Measurements from ENCODE around the gene SAMD4A. TPM values are rescaled to one million over a fixed set of nuclear protein-coding genes. Genes with fewer than 3 reads are reported as not detected.

The SAMD4A gene
- total RNA-seq, 4 donors from 2014 or later = 15.3 to 40.2 (median 22.3) TPM

GRCh38 chr14:54643696-54644176, 76.8 kb downstream of the SAMD4A start:
- H3K9me3 ChIP-seq = no peaks in the 10 kb centered on the region
- no peak overlapping the region for H3K4me3 ChIP-seq
- WGBS, 2 donors (ENCODE audit: low coverage in 1 of 2) = 63 to 77% methylated on average over 4 to 5 of the region's 5 CpGs
- TF ChIP-seq CTCF (IDR thresholded peaks at IDR 0.05) = no peak
- no peak for TF ChIP-seq POLR2AphosphoS5 (IDR thresholded peaks at IDR 0.05)
- TF ChIP-seq EP300 (IDR thresholded peaks at IDR 0.05; ENCODE audit: low read depth) = no peak
- no peak for TF ChIP-seq POLR2A (IDR thresholded peaks at IDR 0.05)
- no peak for DNase-seq
- no peaks in the 10 kb centered on the region for H3K27me3 ChIP-seq
- in situ Hi-C loops (cut with MboI; ENCODE audit: low pct_ligation_motif_present in 1 of 4, low pct_unique_long_range_greater_than_20kb in 1 of 4, low sequenced_read_pairs in 3 of 4) = loop anchor here in 1 of 4 donors (10.0 kb wide), 1 partner anchor 131 kb away; no protein-coding TSS in a partner anchor
- H3K4me1 ChIP-seq = peaks cover 0 to 25% (median 0%) of the 10 kb centered on the region in 4 donors
- peak overlapping the region in 3 of 4 donors; percentile 33 to 40 (median 40) for H3K27ac ChIP-seq
- H3K36me3 ChIP-seq = no peaks in the 10 kb centered on the region
- intact Hi-C loops (cut with DNase I; ENCODE audit: low total_unique reads) = no loop called here

- in situ Hi-C loops (cut with MboI; ENCODE audit: low pct_ligation_motif_present in 1 of 4, low pct_unique_long_range_greater_than_20kb in 1 of 4, low sequenced_read_pairs in 3 of 4) = loop anchor here in 1 of 4 donors (10.0 kb wide), 1 partner anchor 129 kb away; no protein-coding TSS in a partner anchor
- H3K4me1 ChIP-seq = peaks cover 0 to 33% (median 3%) of the 10 kb centered on the region in 4 donors
- H3K9me3 ChIP-seq = no peaks in the 10 kb centered on the region
- intact Hi-C loops (cut with DNase I; ENCODE audit: low total_unique reads) = no loop called here
- no peak overlapping the region for H3K4me3 ChIP-seq
- no peaks in the 10 kb centered on the region for H3K36me3 ChIP-seq
- peak overlapping the region in 2 of 4 donors; percentile 14 to 51 for H3K27ac ChIP-seq
- 77 to 81% methylated on average over 3 of the region's 3 CpGs for WGBS, 2 donors (ENCODE audit: low coverage in 1 of 2)
- TF ChIP-seq POLR2A (IDR thresholded peaks at IDR 0.05) = no peak
- no peak for TF ChIP-seq CTCF (IDR thresholded peaks at IDR 0.05)
- TF ChIP-seq POLR2AphosphoS5 (IDR thresholded peaks at IDR 0.05) = no peak
- TF ChIP-seq EP300 (IDR thresholded peaks at IDR 0.05; ENCODE audit: low read depth) = no peak
- no peak for DNase-seq
- no peaks in the 10 kb centered on the region for H3K27me3 ChIP-seq
Observed at GRCh38 chr14:54645639-54646038, 78.7 kb downstream of the SAMD4A start.

- peak overlapping the region in 3 of 4 donors; percentile 1 to 51 (median 27) for H3K27ac ChIP-seq
Observed at GRCh38 chr14:54646626-54647025, 79.7 kb downstream of the SAMD4A start.

GRCh38 chr14:54647378-54647777, 80.5 kb downstream of the SAMD4A start:
- in situ Hi-C loops (cut with MboI; ENCODE audit: low pct_ligation_motif_present in 1 of 4, low pct_unique_long_range_greater_than_20kb in 1 of 4, low sequenced_read_pairs in 3 of 4) = loop anchor here in 1 of 4 donors (10.0 kb wide), 1 partner anchor 127 kb away; no protein-coding TSS in a partner anchor
- no peaks in the 10 kb centered on the region for H3K9me3 ChIP-seq
- no peak for DNase-seq
- H3K4me3 ChIP-seq = no peak overlapping the region
- intact Hi-C loops (cut with DNase I; ENCODE audit: low total_unique reads) = no loop called here
- no peak overlapping the region for H3K27ac ChIP-seq
- no peaks in the 10 kb centered on the region for H3K36me3 ChIP-seq
- 59 to 75% methylated on average over 3 of the region's 3 CpGs for WGBS, 2 donors (ENCODE audit: low coverage in 1 of 2)
- H3K4me1 ChIP-seq = peaks cover 2 to 49% (median 8%) of the 10 kb centered on the region in 4 donors
- no peak for TF ChIP-seq EP300 (IDR thresholded peaks at IDR 0.05; ENCODE audit: low read depth)
- no peak for TF ChIP-seq CTCF (IDR thresholded peaks at IDR 0.05)
- no peak for TF ChIP-seq POLR2A (IDR thresholded peaks at IDR 0.05)
- no peak for TF ChIP-seq POLR2AphosphoS5 (IDR thresholded peaks at IDR 0.05)
- no peaks in the 10 kb centered on the region for H3K27me3 ChIP-seq

More at GRCh38 chr14:54646626-54647025, 79.7 kb downstream of the SAMD4A start:
- intact Hi-C loops (cut with DNase I; ENCODE audit: low total_unique reads) = no loop called here
- no peak for TF ChIP-seq CTCF (IDR thresholded peaks at IDR 0.05)
- TF ChIP-seq EP300 (IDR thresholded peaks at IDR 0.05; ENCODE audit: low read depth) = no peak
- no peak for TF ChIP-seq POLR2A (IDR thresholded peaks at IDR 0.05)
- TF ChIP-seq POLR2AphosphoS5 (IDR thresholded peaks at IDR 0.05) = no peak
- no peak overlapping the region for H3K4me3 ChIP-seq
- DNase-seq = no peak
- H3K36me3 ChIP-seq = no peaks in the 10 kb centered on the region
- in situ Hi-C loops (cut with MboI; ENCODE audit: low pct_ligation_motif_present in 1 of 4, low pct_unique_long_range_greater_than_20kb in 1 of 4, low sequenced_read_pairs in 3 of 4) = loop anchor here in 1 of 4 donors (10.0 kb wide), 1 partner anchor 128 kb away; no protein-coding TSS in a partner anchor
- no peaks in the 10 kb centered on the region for H3K9me3 ChIP-seq
- WGBS, 2 donors (ENCODE audit: low coverage in 1 of 2) = 64 to 66% methylated on average over 2 of the region's 2 CpGs
- no peaks in the 10 kb centered on the region for H3K27me3 ChIP-seq
- peaks cover 0 to 43% (median 7%) of the 10 kb centered on the region in 4 donors for H3K4me1 ChIP-seq

Measured in transverse colon (tissue), 4 donors.